GM12801 (cell line): ENCODE results near the gene FBRSL1.

Experiments
- CTCF ChIP-seq: IDR thresholded peaks from one replicate; pipeline ENCODE4 v1.5.1; 2011; ENCODE audit warnings: control low read depth; ENCODE audit not compliant: insufficient read length; ENCODE audit errors: extremely low read depth

The FBRSL1 gene

GRCh38 chr12:132522592-132523380, 32.8 kb downstream of the FBRSL1 start:
- TF ChIP-seq CTCF = no peak

GRCh38 chr12:132523576-132524331, 33.8 kb downstream of the FBRSL1 start:
- no peak for TF ChIP-seq CTCF

- TF ChIP-seq CTCF = no peak
Observed at GRCh38 chr12:132524405-132524804, 34.5 kb downstream of the FBRSL1 start.

GRCh38 chr12:132525011-132525832, 35.3 kb downstream of the FBRSL1 start:
- no peak for TF ChIP-seq CTCF

- no peak for TF ChIP-seq CTCF
Observed at GRCh38 chr12:132525833-132526455, 36.0 kb downstream of the FBRSL1 start.

GRCh38 chr12:132527186-132527882, 37.4 kb downstream of the FBRSL1 start:
- TF ChIP-seq CTCF = no peak
